Suppressor macrophage treated with lipopolysaccharide for 4 hours (primary cell): Measurements from ENCODE around the gene HOXA2.

ENCODE experiments used
- DNase-seq: peaks from one replicate; pipeline ENCODE4 v3.0.0-alpha.2; 2020

Gene HOXA2

DNA sequence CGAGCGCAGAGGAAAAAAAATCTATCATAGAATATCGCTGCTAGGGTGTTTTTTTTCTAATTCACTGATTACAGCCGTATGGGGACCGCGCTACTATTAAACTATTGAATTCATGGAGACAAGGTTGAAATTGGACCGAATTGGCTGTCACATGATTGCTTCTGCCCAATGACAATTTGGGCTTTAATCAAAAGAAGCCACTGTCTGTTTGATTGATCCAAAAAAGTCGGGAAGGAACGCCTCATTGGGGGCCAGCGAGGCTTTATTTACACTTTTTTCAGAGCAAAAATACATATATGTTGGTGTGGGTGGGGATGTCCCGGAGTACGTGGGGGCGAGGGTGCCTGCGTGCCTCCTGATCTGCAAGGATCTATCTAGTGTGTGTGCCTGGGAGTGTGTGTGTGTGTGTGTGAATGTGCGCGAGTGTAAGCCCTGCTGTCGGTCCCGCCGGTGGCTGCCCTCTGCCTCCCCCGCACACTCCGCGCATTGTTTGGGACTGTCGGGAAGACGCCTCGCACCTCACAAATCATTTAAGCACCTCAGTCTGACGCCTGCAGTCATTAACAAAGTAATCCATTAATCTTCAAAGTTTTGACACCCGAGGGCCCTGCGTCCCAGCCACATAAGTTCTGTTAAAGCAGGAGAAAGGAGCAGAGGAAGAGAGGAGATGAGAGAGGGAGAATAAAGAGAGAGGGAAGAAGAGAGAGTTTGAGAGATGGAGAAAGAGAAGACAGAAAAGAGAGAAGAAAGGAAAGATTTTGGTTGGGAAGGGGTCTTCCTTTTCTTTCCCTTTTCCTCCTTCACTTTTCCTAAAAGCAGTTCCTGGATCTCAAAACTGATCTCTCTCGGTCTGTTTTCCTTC lies at the start of gene HOXA2:
TSS of gene HOXA2 (minus strand) at position 103 of the 862 bp plus-strand sequence. CDS start 183 bp downstream, outside the sequence.
- DNase-seq = no peak

DNA sequence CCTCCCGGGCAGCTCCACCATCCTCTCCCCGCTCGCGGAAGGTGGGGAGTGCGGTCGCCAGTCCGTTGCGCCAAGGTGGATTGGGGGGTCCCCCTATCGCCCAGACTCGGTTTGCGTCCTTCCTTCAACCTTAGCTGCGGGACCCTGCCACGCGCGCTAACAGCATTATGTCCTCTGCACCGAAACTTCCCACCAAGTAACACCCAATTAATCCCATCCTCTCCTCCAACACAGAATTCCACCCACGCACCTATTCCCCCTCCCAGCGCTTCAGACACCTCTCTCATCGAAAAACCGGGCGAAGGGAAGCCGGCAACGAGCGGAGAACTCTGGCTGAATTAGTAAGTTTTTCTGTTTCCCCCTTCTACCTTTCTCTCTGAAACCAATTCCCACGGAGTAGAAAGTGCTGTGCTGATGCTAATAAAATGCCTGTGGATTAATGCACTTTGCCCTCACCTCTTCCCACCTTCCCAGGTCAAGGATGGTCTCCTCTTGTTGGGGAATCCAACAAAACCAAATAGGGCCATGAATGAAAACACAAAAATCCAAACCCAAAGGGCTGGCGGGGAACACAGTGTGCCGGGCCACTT lies 49.0 kb upstream of the HOXA2 start:
- DNase-seq = no peak

DNA sequence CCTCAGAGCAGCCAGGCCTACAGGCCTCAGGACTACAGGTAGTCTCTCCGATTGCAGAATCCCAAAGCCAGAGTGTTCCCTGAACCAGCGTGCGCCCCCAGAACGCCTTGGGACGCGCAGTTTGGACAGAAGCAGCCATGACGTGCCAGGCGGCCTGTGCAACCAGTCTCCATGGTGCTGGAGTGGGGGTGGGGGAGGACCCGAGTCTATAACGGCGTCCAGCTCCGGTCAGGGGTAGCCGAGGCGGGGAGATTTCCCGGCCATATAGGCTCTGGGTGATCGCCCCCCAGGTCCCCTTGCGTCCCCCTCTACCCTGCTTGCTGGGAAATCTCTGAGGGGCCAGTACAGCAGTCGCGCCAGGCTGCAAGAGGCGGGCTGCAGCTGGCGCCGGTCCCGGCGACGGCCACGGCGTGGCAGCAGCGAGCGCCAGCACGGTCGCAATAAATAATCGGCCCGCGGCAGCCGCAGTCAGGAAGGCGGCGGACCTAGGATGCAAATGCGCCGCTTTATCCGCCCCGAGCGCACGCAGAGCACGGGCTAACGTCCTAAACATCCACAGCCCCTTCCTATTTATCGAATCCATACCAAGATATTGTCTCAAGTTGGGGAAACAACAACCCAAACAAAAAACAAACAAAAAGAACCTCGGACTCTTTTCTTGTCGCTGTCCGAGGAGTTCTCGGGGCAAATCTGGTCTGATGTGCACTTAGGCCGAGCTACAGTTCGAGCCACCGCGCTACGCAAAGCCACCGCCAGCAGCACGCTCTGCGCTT lies 48.3 kb upstream of the HOXA2 start:
- DNase-seq = peak; percentile 84

DNA sequence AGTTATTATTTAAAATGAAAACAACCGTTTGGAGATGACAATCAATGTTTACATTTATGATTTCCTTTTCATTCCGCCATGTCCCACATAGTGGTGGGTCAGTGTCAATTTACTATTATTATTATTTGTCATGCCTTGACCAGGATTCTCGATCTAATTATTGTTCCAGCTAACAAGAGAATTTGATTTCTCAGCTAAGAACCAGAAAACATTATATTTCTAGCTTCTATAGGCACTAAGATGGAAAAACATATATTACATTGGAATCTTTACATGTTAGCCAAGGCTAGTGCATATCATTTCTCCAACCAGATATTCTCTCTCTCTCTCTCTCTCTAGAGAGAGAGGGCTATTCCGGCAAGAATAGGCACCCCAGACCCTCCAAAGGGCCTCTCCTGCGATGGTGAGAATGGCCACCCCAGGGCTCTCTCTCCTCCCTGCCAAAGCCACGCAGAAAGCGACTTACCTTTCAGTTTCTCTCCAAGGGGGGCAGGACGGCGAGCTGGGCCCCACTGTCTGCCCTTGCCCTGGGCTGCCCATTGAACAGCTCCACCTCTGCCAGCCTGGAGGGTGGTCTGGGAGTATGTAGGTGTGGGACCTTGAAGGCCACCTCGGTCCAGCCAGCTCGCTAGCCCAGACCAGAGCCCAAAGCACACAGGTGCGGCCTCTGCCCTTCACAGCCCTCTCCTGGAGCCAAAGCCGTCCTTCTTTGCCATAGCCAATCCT lies 47.5 kb upstream of the HOXA2 start:
- no peak for DNase-seq

DNA sequence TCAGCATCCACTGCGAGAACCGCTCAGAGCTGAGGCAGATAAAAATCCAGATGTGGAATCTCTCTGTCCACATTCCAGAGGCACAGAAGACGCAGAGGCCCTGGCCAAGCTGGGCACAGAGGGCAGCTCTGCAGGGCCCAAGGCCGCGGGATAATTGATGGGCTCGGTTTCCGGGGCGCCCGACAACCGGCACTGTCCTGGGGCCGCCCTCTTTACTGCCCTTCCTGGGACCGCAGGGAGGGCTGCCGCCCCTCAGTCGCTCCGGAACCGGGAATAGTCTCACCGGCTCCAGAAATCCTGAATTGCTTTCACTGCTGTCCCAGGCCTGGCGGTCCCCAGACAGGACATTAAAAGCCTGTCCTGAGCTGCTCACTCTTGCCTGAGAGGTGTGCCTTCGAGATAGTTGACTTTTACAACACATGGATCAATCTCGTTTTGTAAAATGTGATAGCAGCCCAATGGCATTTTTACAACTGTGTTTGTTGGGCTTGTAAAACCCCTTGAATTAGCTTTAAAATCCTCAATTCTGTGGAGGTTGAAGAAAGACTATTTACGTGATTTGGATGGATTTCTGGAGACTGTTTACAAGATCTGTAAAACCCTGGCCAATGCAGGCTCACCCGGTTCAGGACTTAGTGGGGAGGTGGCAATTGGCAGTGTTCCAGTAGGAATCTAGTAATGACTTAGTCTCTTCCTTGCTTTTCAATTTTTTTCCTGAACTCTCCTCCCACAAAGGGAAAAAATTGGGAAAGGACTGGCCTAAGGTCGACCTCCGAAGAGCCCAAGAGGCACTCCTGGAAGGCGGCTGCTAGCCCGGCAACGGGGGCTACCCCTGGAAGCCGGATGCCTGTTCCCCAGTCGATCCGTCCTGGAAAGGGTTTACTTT lies 46.5 kb upstream of the HOXA2 start:
- no peak for DNase-seq

DNA sequence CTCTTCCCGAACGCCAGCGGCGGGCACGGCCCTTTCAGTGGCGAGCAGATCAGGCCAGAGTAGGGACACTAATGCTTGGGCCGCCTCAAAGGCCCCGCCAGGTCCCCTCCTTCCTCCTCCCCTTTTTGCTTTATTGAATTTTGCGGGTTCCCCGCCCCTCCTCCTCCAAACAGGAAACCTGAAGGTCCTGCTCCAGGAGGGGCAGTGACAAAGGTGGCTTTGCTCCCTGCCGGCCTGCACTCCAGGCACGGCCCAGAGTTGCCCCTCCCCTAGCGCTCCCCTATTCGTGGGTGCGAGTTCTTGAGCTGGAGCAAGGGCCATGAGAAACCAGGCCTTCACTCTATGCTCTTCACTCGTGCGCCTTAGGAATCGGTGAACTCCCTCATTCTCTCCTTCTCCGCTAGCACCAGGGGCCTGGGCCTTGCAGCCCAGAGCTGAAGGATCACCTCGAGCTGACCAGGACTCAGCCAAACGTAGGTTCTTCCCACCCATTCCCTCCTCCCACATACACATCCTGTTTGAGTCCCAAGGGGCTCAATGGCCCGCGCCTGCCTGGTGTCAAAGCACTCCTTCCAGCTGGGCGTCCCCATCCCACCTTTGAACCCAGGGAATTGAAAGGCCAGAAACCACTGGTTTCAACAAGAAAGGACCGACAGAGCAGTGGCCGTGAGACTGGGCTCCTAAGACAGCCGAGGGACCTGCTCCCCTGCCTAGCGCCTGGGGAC lies 45.7 kb upstream of the HOXA2 start:
- no peak for DNase-seq

DNA sequence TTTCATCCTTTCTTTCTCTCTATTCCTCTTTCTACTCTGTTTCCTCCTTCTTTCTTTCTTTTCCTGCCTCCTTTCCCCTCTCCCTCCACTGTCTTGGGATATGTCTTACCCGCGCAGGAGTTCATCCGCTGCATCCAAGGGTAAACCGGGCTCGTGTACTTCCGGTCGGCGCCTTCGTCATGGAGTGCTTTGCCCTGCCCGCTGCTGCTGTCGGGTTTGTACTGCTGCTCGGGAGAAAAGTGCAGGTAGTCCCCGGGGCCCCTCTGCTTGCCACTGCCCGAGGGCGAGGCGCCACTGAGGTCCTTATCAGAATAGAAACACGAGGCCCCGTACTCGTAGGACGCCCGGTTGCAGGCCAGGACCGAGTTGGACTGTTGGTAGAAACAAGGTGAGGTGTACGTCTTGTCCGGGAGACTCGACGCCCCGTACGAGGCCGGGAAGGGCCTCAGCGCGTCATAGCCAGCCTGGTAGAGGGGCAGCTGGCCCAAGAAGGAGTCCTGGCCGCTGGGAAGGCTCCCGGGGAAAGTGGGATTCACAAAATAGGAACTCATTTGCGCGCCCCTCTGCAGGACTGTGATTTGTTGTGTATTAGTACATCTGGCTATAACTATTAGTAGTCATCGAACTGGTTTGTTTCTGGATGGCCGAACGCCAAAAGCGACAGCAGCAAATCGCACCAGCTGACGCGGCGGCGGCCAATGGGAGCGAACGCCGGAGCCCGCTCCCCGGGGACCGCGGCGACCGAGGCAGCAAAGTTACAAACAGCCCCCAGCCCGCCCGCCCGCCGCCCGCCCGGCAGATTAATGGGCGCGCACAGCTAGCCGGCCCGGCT lies 44.9 kb upstream of the HOXA2 start, which contains the start of gene HOXA6:
TSS of gene HOXA6 (minus strand) at position 576 of the 832 bp plus-strand sequence. CDS start at position 551, 25 bp downstream.
- no peak for DNase-seq

DNA sequence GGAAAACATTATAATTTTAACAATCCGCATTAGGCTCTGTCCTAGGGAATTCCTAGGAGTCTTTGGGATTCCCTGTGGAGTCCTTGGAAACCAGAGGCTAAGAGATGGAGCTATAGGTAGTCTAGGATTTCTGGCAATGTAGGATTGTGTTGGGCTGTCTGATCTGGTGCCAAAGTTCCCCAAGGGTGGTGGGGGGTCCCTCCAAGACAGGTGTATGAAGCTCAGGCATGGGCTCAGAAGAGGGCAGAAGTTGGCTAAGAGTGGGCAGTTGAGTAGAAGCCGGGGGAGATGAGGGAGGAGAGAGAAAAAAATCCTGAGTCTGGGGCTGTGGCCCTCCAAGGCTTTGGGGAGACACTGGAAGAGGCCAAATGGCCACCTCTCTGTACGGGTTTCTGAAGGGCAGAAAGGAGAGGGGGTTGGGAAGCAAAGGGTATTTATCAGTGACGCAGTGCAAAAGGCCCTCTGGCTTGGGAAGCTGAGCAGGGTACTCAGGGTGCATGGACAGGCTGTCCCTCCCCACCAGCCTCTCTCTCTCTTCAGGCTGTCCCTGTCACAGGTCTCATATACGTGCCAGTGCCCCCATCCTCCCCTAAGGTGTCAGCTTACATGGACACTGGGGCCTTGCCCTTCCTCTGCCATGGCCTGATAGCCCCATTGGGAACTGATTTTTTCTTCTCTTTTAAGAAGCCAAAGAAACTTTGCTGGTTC lies 44.2 kb upstream of the HOXA2 start:
- DNase-seq = no peak

DNA sequence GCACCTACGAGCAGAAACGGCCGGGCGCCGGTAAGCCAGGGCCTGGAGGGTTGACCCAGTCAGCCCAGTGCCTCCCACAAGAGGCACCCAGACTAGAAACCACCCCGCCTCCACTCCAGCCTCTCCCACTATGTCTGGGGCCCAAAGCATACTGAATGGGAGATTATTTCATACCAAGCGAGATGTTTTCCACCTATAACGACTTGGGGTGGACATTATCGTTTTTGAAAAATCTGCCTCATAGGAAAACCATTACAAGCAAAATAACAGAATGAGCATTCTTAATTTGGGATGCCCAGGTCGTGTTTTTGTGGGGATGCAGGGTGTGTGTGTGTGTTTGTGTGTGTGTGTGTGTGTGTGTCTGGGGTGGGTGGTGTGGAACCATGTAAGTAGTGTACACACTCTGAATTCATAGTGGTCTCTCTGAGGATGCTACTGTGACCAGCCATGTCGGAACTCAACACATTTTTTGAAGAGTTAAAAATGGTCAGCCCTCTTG lies 43.5 kb upstream of the HOXA2 start:
- no peak for DNase-seq

DNA sequence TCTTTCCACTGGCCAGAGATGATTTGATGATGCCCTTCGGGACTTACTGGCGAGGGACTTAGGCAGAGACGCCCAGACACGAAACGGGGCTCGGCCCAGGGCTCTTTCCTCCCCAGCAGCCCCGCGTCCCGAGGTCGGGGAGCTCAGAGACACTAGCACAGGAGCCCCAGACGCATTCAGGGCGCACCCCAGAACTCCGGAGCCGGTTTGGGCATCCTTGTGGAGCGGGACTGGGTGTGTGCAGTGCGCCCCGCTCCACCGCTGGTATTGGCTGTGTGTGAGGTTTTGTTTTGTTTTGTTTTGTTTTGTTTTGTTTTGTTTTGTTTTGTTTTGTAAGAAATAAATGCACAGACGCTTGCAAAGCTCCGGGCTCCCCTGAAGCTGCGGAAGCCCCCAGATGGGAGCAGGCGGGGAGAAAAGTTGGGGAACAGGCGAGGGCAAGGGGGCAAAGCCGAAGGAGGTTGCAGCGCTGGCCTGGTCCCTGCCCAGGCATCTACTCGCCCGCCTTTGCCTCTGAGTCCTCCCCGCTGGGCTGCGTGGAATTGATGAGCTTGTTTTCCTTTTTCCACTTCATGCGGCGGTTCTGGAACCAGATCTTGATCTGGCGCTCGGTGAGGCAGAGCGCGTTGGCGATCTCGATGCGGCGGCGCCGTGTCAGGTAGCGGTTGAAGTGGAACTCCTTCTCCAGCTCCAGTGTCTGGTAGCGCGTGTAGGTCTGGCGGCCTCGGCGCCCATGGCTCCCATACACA lies 42.9 kb upstream of the HOXA2 start:
- DNase-seq = no peak

DNA sequence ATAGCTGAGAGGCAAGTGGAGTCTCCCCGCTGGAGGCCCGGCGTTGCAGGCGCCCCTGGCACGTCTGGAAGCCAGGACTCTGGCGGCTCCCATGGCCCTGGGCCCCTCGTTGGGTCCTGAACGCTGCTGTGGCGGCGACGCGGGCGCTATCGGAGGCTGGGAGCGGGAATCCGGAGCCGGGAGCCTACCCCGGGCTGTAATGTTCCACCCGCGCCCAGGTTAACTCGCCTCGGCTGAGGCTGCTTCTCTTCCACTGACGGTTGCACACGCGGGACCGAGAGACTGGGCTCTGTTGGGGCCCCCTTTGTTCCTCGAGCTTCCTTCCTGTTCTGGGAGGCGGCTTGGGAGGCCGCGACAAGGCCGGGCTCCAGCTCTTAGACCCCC lies 42.3 kb upstream of the HOXA2 start:
- no peak for DNase-seq

DNA sequence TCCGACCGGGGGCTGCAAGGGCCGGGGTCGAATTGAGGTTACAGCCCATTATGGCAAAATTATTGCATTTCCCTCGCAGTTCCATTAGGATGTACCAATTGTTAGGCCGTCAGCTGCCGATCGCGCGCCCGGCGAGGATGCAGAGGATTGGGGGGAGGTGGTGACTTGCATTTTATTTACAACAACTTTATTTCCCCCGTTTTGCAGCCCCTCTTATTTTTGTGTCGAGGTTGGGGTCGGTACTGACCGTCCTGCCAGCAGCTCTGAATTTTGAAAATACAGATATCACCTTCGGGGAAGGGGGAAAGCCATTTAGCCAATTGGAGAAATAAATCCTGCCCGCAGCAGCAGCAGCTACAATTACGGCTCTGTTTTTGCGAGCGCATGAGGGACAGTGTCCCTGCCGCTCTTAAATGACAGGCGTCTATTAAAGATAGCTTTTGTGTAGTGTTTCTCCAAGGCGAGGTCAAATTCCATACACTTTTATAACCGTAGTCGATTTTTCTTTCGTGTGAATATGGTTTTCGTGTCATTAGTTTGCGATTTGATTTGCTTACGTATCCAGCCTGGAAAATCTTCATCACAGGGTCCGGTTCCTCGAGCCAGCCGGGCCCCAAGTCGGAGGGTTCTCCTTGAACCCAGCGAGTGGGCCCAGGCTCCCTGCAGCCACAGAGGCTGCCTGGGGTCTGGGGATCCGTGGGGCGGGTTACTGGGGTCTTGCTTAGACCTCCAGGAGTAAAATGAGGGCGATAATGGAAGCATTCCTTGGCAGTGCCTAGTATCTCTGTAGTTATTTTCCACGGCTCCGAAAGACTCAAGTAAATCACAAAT lies 41.7 kb upstream of the HOXA2 start:
- DNase-seq = no peak

DNA sequence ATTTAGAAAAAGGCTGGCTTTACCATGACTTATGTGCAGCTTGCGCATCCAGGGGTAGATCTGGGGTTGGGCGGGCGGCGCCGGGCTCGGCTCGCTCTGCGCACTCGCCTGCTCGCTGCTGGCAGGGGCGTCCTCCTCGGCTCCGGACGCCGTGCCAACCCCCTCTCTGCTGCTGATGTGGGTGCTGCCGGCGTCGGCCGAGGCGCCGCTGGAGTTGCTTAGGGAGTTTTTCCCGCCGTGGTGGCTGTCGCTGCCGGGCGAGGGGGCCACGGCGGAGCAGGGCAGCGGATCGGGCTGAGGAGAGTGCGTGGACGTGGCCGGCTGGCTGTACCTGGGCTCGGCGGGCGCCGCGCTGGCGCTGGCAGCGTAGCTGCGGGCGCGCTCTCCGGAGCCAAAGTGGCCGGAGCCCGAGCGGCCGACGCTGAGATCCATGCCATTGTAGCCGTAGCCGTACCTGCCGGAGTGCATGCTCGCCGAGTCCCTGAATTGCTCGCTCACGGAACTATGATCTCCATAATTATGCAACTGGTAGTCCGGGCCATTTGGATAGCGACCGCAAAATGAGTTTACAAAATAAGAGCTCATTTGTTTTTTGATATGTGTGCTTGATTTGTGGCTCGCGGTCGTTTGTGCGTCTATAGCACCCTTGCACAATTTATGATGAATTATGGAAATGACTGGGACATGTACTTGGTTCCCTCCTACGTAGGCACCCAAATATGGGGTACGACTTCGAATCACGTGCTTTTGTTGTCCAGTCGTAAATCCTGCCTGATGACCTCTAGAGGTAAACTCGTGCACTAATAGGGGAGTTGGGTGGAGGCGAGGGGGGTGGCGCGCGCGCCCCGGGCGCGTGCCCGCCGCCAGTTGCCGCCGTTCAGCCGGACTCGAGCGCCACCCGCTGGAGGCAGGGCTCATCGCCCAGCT lies 40.8 kb upstream of the HOXA2 start, which contains the start of gene HOXA5:
TSS of gene HOXA5 (minus strand) at position 659 of the 927 bp plus-strand sequence. CDS start at position 585, 74 bp downstream.
- DNase-seq = peak; percentile 54

DNA sequence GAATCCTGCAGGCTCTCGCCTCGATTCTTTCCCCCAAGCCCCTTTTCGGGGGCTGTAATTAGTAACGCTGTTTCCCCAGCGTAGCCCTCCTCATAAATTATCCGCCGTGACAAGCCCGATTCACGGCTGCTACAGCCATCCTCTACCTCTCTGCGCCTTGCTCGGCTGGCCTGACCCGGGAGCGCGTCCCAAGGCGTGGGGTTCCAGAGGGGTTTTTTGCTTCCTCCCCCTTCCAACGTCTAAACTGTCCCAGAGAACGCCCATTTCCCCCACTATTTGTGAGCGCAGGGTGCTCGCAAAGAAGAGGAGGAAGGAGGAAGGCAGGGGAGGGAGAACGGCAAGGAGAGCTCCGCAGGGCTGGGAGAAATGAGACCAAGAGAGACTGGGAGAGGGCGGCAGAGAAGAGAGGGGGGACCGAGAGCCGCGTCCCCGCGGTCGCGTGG lies 40.1 kb upstream of the HOXA2 start:
- no peak for DNase-seq

DNA sequence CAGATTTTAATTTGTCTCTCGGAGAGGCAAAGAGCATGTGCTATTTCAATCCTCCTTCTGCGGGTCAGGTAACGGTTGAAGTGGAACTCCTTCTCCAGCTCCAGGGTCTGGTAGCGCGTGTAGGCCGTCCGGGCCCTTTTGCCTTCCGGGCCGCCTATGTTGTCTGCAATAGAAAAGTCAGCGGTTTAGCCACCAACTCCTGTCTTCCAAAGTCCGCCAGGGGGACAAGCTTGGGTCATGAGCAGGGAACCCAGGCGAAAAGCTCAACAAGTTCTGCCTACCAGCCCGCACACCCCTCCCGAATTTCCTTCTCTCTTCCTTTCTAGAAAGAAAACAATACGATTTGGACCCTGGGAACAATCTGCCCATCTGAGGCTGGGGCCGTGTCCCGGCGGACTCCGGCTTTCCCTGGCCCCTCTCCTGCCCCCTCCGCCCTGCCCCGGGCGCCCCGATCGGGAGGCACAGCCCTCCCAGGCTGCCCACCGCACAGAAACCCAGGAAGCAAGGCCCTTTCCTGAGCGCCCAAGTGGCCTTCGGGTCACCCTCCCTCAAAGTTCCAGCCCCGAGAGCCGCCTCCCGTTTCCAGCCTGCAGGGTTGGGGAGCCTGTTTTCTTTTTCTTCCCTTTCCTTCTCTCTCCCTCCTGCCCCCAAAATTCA lies 39.6 kb upstream of the HOXA2 start:
- DNase-seq = no peak
